Measurements from ENCODE around the gene SERGEF.

- no peak for TF ChIP-seq EZH2 (IDR thresholded peaks at IDR 0.05; ENCODE audit: insufficient read depth, low read length)
- TF ChIP-seq CTCF (IDR thresholded peaks at IDR 0.05; ENCODE audit: insufficient read depth, low read depth, low read length): no peak
Measured at GRCh38 chr11:18050848-18051247, 38.0 kb upstream of the SERGEF start.

Data from astrocyte (in vitro differentiated cells and primary cell).